NCI-H1105 treated with DMSO at 0.1 percent for 48 hours (cell line): ENCODE measurements around the gene FMNL3.
"Not testable (repeated sequence)": the region's sequence is repeated elsewhere in the genome, so short reads cannot be mapped to it uniquely, and the experiment has no call there.

ENCODE experiments used
- DNase-seq: peaks from one replicate; lab custom pipeline; 2025; lab: John Stamatoyannopoulos, UW

The FMNL3 gene

GRCh38 chr12:49707128-49707811 lies at the start of gene FMNL3:
Gene FMNL3, minus strand, starts transcription at chr12:49707405. Its CDS starts 225 bp downstream, at chr12:49707180.
- peak; percentile 67 for DNase-seq

GRCh38 chr12:49750996-49751393 lies 43.8 kb upstream of the FMNL3 start:
- no peak for DNase-seq

GRCh38 chr12:49750027-49750995 lies 43.1 kb upstream of the FMNL3 start:
- no peak for DNase-seq

- no peak for DNase-seq
Observed at GRCh38 chr12:49748800-49749199, 41.6 kb upstream of the FMNL3 start.

GRCh38 chr12:49748306-49748705 lies 41.1 kb upstream of the FMNL3 start:
- DNase-seq, result no peak

- no peak for DNase-seq
Observed at GRCh38 chr12:49744363-49744885, 37.2 kb upstream of the FMNL3 start.

GRCh38 chr12:49741882-49742620 lies 34.8 kb upstream of the FMNL3 start:
- DNase-seq, result peak; percentile 20

- peak; percentile 97 for DNase-seq
Observed at GRCh38 chr12:49740930-49741881, 34.0 kb upstream of the FMNL3 start, which contains the start of gene TMBIM6. Gene TMBIM6, plus strand, starts transcription at chr12:49741557. Its CDS starts 10,937 bp downstream, at chr12:49752494.

GRCh38 chr12:49740277-49740676 lies 33.1 kb upstream of the FMNL3 start:
- not testable (repeated sequence) for DNase-seq

GRCh38 chr12:49738721-49739120 lies 31.5 kb upstream of the FMNL3 start:
- DNase-seq, result not testable (repeated sequence)

GRCh38 chr12:49734900-49735299 lies 27.7 kb upstream of the FMNL3 start:
- not testable (repeated sequence) for DNase-seq

- no peak for DNase-seq
Observed at GRCh38 chr12:49733219-49734017, 26.2 kb upstream of the FMNL3 start.

GRCh38 chr12:49730568-49731101 lies 23.4 kb upstream of the FMNL3 start:
- no peak for DNase-seq

GRCh38 chr12:49730050-49730449 lies 22.8 kb upstream of the FMNL3 start:
- DNase-seq, result no peak

GRCh38 chr12:49728446-49728845 lies 21.2 kb upstream of the FMNL3 start:
- no peak for DNase-seq

GRCh38 chr12:49721355-49721754 lies 14.2 kb upstream of the FMNL3 start:
- not testable (repeated sequence) for DNase-seq

- no peak for DNase-seq
Observed at GRCh38 chr12:49720214-49720613, 13.0 kb upstream of the FMNL3 start.

GRCh38 chr12:49717800-49718199 lies 10.6 kb upstream of the FMNL3 start:
- DNase-seq, result not testable (repeated sequence)

GRCh38 chr12:49716553-49716952 lies 9.3 kb upstream of the FMNL3 start:
- DNase-seq, result no peak

GRCh38 chr12:49713952-49714351 lies 6.7 kb upstream of the FMNL3 start:
- DNase-seq, result not testable (repeated sequence)
